ENCODE measurements around the gene MGMT.

- TF ChIP-seq RAD21 (IDR thresholded peaks at IDR 0.05; ENCODE audit: low read depth) = no peak
- TF ChIP-seq CTCF (IDR thresholded peaks at IDR 0.05 in 2 of 3, conservative IDR thresholded peaks at IDR 0.05 in 1 of 3; ENCODE audit: borderline replicate concordance in 1 of 3, insufficient read depth in 1 of 3, low read depth in 2 of 3, low read length in 2 of 3) = no peak
- no peak for TF ChIP-seq ZFX (IDR thresholded peaks at IDR 0.05)
- no peak for TF ChIP-seq POLR2A (IDR thresholded peaks at IDR 0.05; ENCODE audit: borderline replicate concordance, extremely low read depth, insufficient read depth, insufficient read length)
- TF ChIP-seq EZH2 (IDR thresholded peaks at IDR 0.05) = no peak
- TF ChIP-seq YY1 (IDR thresholded peaks at IDR 0.05; ENCODE audit: extremely low read depth, insufficient replicate concordance, low read depth, low read length) = no peak
- no peak for TF ChIP-seq REST (IDR thresholded peaks at IDR 0.05; ENCODE audit: low read depth)
- TF ChIP-seq SP1 (IDR thresholded peaks at IDR 0.05; ENCODE audit: low read depth) = no peak
- TF ChIP-seq JUND (IDR thresholded peaks at IDR 0.05) = no peak
- no peak for TF ChIP-seq ZNF274 (IDR thresholded peaks at IDR 0.05; ENCODE audit: low read depth, low read length)
- no peak for TF ChIP-seq CEBPB (IDR thresholded peaks at IDR 0.05; ENCODE audit: low read depth)
- TF ChIP-seq SRF (IDR thresholded peaks at IDR 0.05; ENCODE audit: low read depth) = no peak
- TF ChIP-seq SIN3A (IDR thresholded peaks at IDR 0.05; ENCODE audit: low read depth) = no peak
- TF ChIP-seq POLR2AphosphoS5 (IDR thresholded peaks at IDR 0.05; ENCODE audit: low read depth, low read length) = no peak
Observed at GRCh38 chr10:129760003-129760315, 292.9 kb downstream of the MGMT start.
